ENCODE results near the gene C7orf57.

DNA sequence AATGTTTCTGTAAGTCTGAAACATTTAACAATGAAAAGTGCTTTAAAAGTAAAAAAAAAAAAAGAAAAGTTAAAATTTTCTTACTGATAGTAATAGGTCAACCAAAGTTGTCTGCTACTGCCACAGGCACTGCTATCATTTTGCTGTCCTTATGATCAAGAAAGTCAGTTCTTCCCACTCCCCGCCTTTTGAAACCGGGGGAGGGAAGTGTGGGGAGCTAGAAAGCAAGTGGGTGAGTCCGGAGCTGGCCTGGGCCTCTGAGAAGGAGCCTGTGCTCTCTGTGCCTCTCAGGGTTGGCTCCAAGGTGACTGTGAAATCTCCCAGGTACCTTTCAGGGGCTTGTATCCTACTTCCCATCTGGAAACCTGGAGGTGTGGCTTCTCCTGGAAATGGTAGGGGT, 7.3 kb downstream of the C7orf57 start:
- TF ChIP-seq YY1 (IDR thresholded peaks at IDR 0.05; ENCODE audit: low read depth, low read length), result no peak
- TF ChIP-seq, protein P1, sequence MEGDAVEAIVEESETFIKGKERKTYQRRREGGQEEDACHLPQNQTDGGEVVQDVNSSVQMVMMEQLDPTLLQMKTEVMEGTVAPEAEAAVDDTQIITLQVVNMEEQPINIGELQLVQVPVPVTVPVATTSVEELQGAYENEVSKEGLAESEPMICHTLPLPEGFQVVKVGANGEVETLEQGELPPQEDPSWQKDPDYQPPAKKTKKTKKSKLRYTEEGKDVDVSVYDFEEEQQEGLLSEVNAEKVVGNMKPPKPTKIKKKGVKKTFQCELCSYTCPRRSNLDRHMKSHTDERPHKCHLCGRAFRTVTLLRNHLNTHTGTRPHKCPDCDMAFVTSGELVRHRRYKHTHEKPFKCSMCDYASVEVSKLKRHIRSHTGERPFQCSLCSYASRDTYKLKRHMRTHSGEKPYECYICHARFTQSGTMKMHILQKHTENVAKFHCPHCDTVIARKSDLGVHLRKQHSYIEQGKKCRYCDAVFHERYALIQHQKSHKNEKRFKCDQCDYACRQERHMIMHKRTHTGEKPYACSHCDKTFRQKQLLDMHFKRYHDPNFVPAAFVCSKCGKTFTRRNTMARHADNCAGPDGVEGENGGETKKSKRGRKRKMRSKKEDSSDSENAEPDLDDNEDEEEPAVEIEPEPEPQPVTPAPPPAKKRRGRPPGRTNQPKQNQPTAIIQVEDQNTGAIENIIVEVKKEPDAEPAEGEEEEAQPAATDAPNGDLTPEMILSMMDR (IDR thresholded peaks at IDR 0.05 in 2 of 3, conservative IDR thresholded peaks at IDR 0.05 in 1 of 3; ENCODE audit: control insufficient read depth in 2 of 3, extremely low read depth in 1 of 3, insufficient read depth in 1 of 3, low read depth in 3 of 3, low read length in 3 of 3), result no peak
- TF ChIP-seq, protein P2, sequence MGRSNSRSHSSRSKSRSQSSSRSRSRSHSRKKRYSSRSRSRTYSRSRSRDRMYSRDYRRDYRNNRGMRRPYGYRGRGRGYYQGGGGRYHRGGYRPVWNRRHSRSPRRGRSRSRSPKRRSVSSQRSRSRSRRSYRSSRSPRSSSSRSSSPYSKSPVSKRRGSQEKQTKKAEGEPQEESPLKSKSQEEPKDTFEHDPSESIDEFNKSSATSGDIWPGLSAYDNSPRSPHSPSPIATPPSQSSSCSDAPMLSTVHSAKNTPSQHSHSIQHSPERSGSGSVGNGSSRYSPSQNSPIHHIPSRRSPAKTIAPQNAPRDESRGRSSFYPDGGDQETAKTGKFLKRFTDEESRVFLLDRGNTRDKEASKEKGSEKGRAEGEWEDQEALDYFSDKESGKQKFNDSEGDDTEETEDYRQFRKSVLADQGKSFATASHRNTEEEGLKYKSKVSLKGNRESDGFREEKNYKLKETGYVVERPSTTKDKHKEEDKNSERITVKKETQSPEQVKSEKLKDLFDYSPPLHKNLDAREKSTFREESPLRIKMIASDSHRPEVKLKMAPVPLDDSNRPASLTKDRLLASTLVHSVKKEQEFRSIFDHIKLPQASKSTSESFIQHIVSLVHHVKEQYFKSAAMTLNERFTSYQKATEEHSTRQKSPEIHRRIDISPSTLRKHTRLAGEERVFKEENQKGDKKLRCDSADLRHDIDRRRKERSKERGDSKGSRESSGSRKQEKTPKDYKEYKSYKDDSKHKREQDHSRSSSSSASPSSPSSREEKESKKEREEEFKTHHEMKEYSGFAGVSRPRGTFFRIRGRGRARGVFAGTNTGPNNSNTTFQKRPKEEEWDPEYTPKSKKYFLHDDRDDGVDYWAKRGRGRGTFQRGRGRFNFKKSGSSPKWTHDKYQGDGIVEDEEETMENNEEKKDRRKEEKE (IDR thresholded peaks at IDR 0.05), result no peak
- no peak for TF ChIP-seq MTA2 (IDR thresholded peaks at IDR 0.05; ENCODE audit: low read depth)
- TF ChIP-seq, protein P3, sequence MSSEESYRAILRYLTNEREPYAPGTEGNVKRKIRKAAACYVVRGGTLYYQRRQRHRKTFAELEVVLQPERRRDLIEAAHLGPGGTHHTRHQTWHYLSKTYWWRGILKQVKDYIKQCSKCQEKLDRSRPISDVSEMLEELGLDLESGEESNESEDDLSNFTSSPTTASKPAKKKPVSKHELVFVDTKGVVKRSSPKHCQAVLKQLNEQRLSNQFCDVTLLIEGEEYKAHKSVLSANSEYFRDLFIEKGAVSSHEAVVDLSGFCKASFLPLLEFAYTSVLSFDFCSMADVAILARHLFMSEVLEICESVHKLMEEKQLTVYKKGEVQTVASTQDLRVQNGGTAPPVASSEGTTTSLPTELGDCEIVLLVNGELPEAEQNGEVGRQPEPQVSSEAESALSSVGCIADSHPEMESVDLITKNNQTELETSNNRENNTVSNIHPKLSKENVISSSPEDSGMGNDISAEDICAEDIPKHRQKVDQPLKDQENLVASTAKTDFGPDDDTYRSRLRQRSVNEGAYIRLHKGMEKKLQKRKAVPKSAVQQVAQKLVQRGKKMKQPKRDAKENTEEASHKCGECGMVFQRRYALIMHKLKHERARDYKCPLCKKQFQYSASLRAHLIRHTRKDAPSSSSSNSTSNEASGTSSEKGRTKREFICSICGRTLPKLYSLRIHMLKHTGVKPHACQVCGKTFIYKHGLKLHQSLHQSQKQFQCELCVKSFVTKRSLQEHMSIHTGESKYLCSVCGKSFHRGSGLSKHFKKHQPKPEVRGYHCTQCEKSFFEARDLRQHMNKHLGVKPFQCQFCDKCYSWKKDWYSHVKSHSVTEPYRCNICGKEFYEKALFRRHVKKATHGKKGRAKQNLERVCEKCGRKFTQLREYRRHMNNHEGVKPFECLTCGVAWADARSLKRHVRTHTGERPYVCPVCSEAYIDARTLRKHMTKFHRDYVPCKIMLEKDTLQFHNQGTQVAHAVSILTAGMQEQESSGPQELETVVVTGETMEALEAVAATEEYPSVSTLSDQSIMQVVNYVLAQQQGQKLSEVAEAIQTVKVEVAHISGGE (CRISPR knock-in tag; IDR thresholded peaks at IDR 0.05), result no peak
- TF ChIP-seq, protein P4, sequence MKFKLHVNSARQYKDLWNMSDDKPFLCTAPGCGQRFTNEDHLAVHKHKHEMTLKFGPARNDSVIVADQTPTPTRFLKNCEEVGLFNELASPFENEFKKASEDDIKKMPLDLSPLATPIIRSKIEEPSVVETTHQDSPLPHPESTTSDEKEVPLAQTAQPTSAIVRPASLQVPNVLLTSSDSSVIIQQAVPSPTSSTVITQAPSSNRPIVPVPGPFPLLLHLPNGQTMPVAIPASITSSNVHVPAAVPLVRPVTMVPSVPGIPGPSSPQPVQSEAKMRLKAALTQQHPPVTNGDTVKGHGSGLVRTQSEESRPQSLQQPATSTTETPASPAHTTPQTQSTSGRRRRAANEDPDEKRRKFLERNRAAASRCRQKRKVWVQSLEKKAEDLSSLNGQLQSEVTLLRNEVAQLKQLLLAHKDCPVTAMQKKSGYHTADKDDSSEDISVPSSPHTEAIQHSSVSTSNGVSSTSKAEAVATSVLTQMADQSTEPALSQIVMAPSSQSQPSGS (IDR thresholded peaks at IDR 0.05; ENCODE audit: low read length), result no peak
- no peak for TF ChIP-seq IKZF1 (conservative IDR thresholded peaks at IDR 0.05)
